OCI-LY3 (cell line): ENCODE measurements around the gene LIM2.

ENCODE experiments used
- CTCF ChIP-seq: fragments of 200-600, 300-600 bp; sonication (generic); IDR thresholded peaks from 2 replicates; pipeline ENCODE4 v1.5.1; 2014; ENCODE audit warnings: antibody characterized with exemption, low read length, low read depth
- EZH2phosphoT487 ChIP-seq: fragments of 200-600 bp; shearing (Covaris generic); IDR thresholded peaks from 2 replicates; pipeline ENCODE4 v1.6.1; 2018; ENCODE audit warnings: antibody characterized with exemption, mixed run types, low read depth

DNA sequence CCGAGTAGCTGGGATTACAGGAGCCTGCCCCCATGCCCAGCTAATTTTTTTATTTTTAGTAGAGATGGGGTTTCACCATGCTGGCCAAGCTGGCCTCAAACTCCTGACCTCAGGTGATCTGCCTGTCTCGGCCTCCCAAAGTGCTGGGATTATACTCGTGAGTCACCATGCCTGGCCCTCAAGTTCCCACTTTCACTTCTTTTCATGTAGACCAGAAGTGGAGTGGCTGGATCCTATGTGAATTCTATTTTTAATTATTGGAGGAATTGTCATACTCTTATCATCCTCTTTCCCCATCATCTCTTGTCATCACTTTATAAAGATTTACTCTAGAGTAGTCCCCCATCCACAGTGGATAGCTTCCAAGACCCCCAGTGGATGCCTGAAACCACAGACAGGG is 42.4 kb upstream of the LIM2 start:
- TF ChIP-seq EZH2phosphoT487 (no peak), CTCF (no peak)
